Suprapubic skin (tissue), 4 donors: ENCODE measurements around the gene TXNL4B. TPM values are rescaled to one million over a fixed set of nuclear protein-coding genes. Genes with fewer than 3 reads are reported as not detected.
"Not testable (repeated sequence)": the region's sequence is repeated elsewhere in the genome, so short reads cannot be mapped to it uniquely, and the experiment has no call there.

ENCODE experiments used
- DNase-seq, 2 donors: peaks; one replicate each; pipeline ENCODE4 v3.0.0-alpha.2; 2019; ENCODE audit warnings: low spot score in 2 of 2
- H3K27ac ChIP-seq: fragments of 200-600 bp; sonication (generic); one replicate; pipeline ENCODE4 v1.5.1; 2019
- H3K27me3 ChIP-seq: fragments of 200-600 bp; sonication (generic); one replicate; pipeline ENCODE4 v1.5.1; 2019
- H3K36me3 ChIP-seq: fragments of 200-600 bp; sonication (generic); one replicate; pipeline ENCODE4 v1.5.1; 2019
- H3K4me1 ChIP-seq: fragments of 200-600 bp; sonication (generic); one replicate; pipeline ENCODE4 v1.5.1; 2019
- H3K4me3 ChIP-seq: fragments of 200-600 bp; sonication (generic); one replicate; pipeline ENCODE4 v1.5.1; 2019; ENCODE audit warnings: mild to moderate bottlenecking
- H3K9me3 ChIP-seq: fragments of 200-600 bp; sonication (generic); one replicate; pipeline ENCODE4 v1.5.1; 2019
- EP300 ChIP-seq: sonication (generic); formaldehyde crosslinking; IDR thresholded peaks from one replicate; pipeline ENCODE4 v1.6.1; 2017; ENCODE audit warnings: antibody characterized with exemption
- POLR2A ChIP-seq, 2 donors: fragments of 450-650 bp; IDR thresholded peaks; one replicate each; pipeline ENCODE4 v1.6.1; 2017; ENCODE audit warnings: antibody characterized with exemption in 2 of 2, mild to moderate bottlenecking in 2 of 2, moderate library complexity in 2 of 2
- POLR2AphosphoS5 ChIP-seq, 3 donors: sonication (generic); formaldehyde crosslinking; IDR thresholded peaks; one replicate each; pipeline ENCODE4 v1.6.1; 2017; ENCODE audit warnings: antibody characterized with exemption in 3 of 3
- WGBS: methylation state at CpG from one replicate; pipeline ENCODE4 v1.1.5; 2018; 5-methylcytosine and 5-hydroxymethylcytosine counted together
- total RNA-seq, 4 donors: library from RNA; depleted of rRNA; stranded (reverse); fragments of >200 nt; gene quantifications; one replicate each; pipeline ENCODE4 v1.1.0, GENCODE V29; 2016
- TF ChIP-seq, protein P1 (sequence below), 2 donors: fragments of 200-600 bp in 1 of 2; fragments of 450-650 bp in 1 of 2; sonication (generic) in 1 of 2; IDR thresholded peaks; one replicate each; pipeline ENCODE4 v1.5.1; 2016 to 2019; ENCODE audit warnings: antibody characterized with exemption in 2 of 2, mild to moderate bottlenecking in 1 of 2, moderate library complexity in 1 of 2

The TXNL4B gene
- total RNA-seq, 4 donors from 2014 or later: 6.4 to 19.9 (median 6.9) TPM

DNA sequence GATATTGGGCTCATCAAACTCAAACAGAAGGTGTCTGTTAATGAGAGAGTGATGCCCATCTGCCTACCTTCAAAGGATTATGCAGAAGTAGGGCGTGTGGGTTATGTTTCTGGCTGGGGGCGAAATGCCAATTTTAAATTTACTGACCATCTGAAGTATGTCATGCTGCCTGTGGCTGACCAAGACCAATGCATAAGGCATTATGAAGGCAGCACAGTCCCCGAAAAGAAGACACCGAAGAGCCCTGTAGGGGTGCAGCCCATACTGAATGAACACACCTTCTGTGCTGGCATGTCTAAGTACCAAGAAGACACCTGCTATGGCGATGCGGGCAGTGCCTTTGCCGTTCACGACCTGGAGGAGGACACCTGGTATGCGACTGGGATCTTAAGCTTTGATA is 33.0 kb downstream of the TXNL4B start:
- H3K4me3 ChIP-seq: no peak overlapping the region
- no peaks in the 10 kb centered on the region for H3K4me1 ChIP-seq
- no peaks in the 10 kb centered on the region for H3K9me3 ChIP-seq
- no peak overlapping the region for H3K27ac ChIP-seq
- no peak for DNase-seq
- H3K27me3 ChIP-seq: no peaks in the 10 kb centered on the region
- WGBS: 92% methylated on average over 9 of the region's 9 CpGs
- no peak for TF ChIP-seq EP300
- TF ChIP-seq, protein P1, sequence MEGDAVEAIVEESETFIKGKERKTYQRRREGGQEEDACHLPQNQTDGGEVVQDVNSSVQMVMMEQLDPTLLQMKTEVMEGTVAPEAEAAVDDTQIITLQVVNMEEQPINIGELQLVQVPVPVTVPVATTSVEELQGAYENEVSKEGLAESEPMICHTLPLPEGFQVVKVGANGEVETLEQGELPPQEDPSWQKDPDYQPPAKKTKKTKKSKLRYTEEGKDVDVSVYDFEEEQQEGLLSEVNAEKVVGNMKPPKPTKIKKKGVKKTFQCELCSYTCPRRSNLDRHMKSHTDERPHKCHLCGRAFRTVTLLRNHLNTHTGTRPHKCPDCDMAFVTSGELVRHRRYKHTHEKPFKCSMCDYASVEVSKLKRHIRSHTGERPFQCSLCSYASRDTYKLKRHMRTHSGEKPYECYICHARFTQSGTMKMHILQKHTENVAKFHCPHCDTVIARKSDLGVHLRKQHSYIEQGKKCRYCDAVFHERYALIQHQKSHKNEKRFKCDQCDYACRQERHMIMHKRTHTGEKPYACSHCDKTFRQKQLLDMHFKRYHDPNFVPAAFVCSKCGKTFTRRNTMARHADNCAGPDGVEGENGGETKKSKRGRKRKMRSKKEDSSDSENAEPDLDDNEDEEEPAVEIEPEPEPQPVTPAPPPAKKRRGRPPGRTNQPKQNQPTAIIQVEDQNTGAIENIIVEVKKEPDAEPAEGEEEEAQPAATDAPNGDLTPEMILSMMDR (IDR thresholded peaks at IDR 0.05): no peak
- no peak for TF ChIP-seq POLR2AphosphoS5 (IDR thresholded peaks at IDR 0.05)
- no peak for TF ChIP-seq POLR2A (IDR thresholded peaks at IDR 0.05)
- no peaks in the 10 kb centered on the region for H3K36me3 ChIP-seq

DNA sequence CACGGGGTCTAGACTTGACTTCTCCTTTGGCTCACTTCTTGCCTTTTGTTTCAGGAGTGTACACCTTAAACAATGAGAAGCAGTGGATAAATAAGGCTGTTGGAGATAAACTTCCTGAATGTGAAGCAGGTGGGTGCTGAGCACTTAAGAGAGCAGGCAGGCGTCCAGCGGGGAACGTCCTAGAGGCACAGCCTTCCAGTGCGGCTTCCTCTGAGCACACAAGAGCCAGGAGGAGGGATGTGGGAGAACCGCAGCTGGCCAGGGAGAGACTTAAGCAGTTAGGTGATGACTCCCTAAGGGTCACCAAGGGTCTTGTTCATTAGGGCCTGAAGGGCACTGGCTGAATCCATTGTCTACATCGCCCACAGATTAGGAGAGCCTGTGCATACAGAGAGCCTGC is 34.4 kb downstream of the TXNL4B start:
- not testable (repeated sequence) for H3K4me3 ChIP-seq, H3K27me3 ChIP-seq, H3K9me3 ChIP-seq, H3K36me3 ChIP-seq, H3K4me1 ChIP-seq, H3K27ac ChIP-seq, DNase-seq
- 64% methylated on average over 7 of the region's 7 CpGs for WGBS

DNA sequence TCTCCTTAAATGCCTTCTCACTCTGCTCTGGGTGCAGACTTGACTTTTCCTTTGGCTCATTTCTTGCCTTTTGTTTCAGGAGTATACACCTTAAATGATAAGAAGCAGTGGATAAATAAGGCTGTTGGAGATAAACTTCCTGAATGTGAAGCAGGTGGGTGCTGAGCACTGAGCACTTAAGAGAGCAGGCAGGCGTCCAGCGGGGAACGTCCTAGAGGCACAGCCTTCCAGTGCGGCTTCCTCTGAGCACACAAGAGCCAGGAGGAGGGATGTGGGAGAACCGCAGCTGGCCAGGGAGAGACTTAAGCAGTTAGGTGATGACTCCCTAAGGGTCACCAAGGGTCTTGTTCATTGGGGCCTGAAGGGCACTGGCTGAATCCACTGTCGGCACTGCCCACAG is 36.1 kb downstream of the TXNL4B start:
- not testable (repeated sequence) for H3K4me3 ChIP-seq, H3K27ac ChIP-seq, H3K4me1 ChIP-seq, H3K9me3 ChIP-seq, DNase-seq, H3K27me3 ChIP-seq, H3K36me3 ChIP-seq
- WGBS: 40% methylated on average over 1 of the region's 6 CpGs

DNA sequence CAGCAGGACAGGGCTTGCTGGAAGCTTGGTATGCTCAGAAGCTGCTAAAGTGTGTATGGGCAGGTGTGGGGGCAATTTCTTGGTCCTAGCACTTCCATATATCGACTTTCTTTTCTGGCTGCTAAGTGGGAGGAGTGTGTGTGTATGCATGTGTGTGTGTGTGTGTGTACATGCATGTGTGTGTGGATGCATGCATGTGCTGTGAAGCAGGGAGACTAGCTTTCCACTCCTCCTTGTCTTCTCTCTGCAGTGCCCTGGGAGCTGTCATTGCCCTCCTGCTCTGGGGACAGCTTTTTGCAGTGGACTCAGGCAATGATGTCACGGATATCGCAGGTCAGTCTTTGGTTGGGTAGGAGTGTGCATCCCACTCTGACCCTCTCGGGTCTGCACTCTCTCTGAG is 37.5 kb downstream of the TXNL4B start:
- Histone ChIP-seq H3K4me3 (no peak overlapping the region), H3K4me1 (no peaks in the 10 kb centered on the region), H3K27me3 (no peaks in the 10 kb centered on the region), H3K27ac (no peak overlapping the region), H3K9me3 (no peaks in the 10 kb centered on the region), H3K36me3 (no peaks in the 10 kb centered on the region)
- no peak for TF ChIP-seq POLR2A (IDR thresholded peaks at IDR 0.05)
- no peak for TF ChIP-seq POLR2AphosphoS5 (IDR thresholded peaks at IDR 0.05)
- TF ChIP-seq, protein P1 (IDR thresholded peaks at IDR 0.05): no peak
- TF ChIP-seq EP300: no peak
- no peak for DNase-seq
- WGBS: 86% methylated on average over 4 of the region's 4 CpGs

DNA sequence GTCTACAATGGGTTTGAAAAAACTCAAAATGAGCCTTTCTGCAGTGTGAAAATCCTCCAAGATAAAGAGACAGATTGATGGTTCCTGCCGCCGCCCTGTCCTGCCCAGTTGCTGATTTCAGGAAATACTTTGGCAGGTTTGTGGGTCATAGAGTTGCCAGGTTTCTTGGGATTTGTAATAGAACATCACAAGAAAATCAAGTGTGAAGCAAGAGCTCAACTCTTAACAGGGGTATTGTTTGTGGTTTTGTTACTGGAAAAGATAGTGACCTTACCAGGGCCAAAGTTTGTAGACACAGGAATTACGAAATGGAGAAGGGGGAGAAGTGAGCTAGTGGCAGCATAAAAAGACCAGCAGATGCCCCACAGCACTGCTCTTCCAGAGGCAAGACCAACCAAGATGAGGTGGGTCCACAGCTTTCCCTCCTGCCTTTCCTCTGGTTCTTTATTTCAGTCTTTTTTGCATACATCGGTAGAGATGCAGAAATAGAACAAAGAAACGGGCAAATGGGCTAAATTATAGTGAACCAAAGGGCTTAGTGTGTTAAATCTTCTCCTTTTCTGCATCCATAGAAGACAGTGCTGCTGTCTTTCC is 39.1 kb downstream of the TXNL4B start, which contains the start of gene HP:
TSS of gene HP (plus strand) at position 252 of the 594 bp plus-strand sequence. CDS start at position 400, 148 bp downstream.
- WGBS: 77% methylated on average over 5 of the region's 5 CpGs

DNA sequence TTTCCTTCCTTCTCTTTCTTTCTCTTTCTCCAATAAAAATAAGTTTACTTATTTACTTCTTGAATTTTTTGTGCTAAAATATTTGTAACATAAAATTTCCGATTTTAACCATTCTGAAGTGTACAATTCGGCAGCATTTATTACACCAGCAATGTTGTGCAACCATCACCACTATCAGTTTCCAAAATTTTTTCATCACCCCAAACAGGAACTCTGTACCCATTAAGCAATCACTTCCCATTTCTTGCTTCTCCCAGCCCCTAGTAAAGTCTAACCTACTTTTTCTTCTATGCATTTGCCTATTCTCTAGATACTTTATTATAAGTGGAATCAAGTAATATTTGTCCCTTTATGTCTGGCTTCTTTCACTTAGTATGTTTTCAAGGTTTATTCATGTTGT is 41.6 kb downstream of the TXNL4B start:
- WGBS: 84% methylated on average over 2 of the region's 2 CpGs
- H3K36me3 ChIP-seq: no peaks in the 10 kb centered on the region
- H3K4me3 ChIP-seq: no peak overlapping the region

More for the DNA sequence above, 39.1 kb downstream of the TXNL4B start, which contains the start of gene HP:
- H3K4me1 ChIP-seq, H3K27ac ChIP-seq, H3K9me3 ChIP-seq, H3K27me3 ChIP-seq, DNase-seq, H3K4me3 ChIP-seq, H3K36me3 ChIP-seq: not testable (repeated sequence)

More for the DNA sequence above, 41.6 kb downstream of the TXNL4B start:
- no peaks in the 10 kb centered on the region for H3K9me3 ChIP-seq
- no peaks in the 10 kb centered on the region for H3K4me1 ChIP-seq
- TF ChIP-seq EP300: no peak
- TF ChIP-seq POLR2AphosphoS5 (IDR thresholded peaks at IDR 0.05): no peak
- no peak for TF ChIP-seq POLR2A (IDR thresholded peaks at IDR 0.05)
- TF ChIP-seq, protein P1 (IDR thresholded peaks at IDR 0.05): no peak
- H3K27ac ChIP-seq: no peak overlapping the region
- no peaks in the 10 kb centered on the region for H3K27me3 ChIP-seq
- no peak for DNase-seq
